Activated naive CD4-positive, alpha-beta T cell treated with anti-CD3 and anti-CD28 coated beads, Interleukin-2, amount 50 U/mL, for 16 hours (primary cell): ENCODE results near the gene SMYD3.

Experiments
- DNase-seq: peaks from one replicate; pipeline ENCODE4 v3.0.0-alpha.2; 2020

The SMYD3 gene

DNA sequence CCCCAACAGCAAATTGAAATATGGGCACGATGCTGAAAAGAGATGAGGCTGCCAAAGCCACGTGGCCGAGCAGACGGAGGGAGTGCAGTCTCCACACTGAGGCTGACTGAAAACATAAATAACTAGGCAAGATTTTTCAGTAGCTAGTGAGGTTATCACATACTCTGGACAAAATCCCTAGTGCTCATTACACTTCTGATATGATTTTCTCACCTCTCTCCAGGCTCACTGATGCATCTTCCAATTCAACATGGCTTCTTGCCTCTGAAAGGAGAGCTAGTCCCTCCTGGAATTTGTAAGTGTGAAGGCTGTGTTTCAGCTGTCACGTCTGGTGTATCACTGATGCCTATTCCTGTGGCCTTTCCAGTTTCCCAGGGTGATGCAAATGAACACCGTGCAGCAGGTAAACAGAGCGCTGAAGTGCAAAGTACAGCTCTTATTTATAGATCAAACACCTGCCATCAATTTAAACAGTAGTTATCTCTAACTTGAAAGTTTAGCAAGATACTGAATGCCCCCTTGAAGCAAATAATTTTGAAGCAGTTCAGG lies 696.2 kb downstream of the SMYD3 start:
- DNase-seq = no peak

DNA sequence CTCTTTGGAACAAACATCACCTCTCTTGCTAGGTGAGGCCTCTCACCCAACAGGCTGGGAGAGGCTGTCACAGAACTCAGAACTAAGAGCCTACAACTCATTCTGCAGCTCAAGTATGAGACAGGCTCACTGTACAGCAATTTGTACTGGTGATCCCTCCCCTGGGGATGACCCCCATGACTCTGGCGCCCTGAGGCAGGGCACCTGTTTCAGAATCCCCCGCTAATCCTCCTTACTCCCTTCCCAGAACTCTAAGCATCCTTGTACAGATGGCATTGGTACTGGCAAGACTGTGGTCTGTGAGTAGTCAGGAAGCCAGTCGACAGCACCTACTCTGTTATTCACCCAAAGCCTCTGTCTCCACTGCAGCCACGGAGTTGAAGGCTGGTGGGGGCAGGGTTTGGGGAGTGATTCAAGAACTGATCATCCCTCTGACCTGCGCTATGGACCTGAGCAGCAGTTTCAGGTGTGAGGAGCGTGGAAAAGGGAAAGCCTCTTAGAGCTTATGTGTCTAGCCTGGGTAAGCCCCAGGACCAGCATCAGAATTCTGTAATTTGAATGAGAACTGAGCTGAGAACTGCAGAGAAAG lies 696.8 kb downstream of the SMYD3 start:
- DNase-seq = no peak

DNA sequence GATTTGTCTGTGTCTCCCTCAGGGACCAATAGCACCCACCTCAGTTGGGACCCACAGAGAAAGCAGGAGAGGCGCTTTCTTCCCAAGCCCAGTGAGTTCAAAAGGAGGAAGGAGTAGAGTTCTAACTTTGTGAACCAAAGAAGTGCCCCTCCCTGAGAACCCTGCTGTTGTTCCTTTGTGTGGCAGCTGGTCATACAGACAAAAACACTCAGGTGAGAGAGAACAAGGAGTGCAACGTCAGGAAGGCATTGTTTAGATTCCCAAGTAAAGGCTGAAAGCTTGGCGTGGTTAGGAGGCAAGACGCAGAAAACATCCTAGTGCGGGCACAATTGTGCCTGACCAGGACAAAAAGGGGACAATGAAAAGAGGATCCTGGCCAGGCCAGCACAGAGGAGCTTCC lies 697.7 kb downstream of the SMYD3 start:
- DNase-seq = no peak

DNA sequence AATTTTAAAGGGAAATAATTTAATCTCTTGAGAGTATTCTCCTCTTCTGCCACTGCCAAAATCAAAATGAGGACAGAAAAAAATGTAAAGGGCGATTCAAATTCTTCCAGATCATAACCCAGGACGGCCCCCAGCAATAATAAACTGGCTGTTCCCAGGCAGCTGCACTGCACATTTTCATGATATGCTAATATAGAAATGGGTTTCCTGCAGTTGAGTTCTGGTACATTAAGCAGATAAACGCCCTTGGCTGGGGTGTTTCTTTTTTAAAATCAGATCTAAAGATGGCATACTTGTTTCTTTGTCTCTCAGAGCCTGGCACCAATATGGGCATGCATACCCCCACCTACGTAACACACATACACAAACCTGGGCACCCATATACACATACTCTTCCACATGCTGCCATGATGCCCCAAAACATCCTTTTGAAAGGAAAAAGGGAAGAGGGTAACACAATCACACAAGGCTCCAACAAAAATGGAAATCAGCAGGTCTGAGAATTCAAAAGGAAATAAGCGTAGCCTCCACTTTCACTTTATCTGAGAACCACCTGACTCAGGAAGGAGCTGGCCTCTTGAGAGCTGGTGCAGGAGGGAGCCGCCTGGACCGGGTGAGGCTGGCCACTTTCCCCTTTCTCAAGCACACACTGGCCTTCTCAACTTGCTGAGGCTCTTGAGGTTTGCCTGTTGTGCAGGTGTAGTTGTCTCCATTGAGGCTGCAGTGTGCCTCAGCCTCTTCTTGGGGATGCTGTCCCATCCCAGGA lies 698.9 kb downstream of the SMYD3 start:
- no peak for DNase-seq

DNA sequence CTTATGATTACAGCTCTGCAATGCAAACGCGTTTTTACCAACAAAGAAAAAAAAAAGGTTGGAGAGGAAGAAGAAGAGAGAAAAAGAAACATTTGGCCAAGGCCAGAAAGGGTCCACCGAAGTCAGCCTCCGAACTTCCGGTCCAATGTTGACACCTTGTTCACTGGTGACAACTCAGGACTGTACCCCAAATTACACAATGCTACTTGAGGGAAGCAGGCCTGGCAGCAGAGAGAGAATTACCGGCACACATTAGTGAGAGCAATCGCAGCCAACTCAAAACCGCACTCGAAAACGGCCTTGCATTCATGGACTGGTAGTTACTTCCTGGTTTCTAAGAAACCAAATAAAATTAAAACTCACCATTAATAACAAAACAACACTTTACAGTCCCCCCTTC lies 699.8 kb downstream of the SMYD3 start:
- no peak for DNase-seq

DNA sequence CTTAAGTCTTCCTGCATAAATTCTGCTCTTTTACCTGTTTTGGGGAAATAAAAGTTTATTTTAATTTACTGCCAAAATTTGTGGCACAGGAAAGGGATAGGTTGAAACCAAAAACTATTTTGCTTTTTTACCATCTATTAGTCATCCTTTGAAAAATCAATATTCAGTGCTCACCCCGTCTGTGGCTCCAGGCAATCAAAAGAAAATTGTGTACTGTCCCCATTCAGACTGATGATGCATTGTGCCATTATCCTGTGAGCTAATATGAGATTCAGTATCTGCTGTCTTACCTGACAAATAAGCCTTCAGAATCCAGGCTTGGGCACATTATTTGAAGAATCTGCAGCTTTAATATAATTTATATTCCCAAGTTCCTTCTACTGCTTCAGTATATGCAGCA lies 701.5 kb downstream of the SMYD3 start:
- no peak for DNase-seq

DNA sequence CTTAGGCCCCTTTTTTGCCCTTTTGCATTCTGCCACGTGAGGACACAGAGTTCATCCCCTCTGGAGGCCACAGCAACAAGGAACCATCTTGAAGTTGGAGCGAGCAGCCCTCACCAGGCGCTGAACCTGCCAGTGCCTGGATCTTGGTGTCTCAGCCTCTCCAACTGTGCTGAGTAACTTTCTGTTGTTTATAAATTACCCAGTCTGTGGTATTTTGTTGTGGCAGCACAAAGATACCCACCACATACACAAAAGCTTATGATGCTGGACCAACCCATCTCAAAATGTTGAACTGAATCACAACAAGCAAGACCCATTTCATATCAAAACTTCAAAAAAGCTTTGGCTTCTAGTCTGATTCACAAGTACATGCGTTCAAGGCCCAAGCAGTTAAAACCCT lies 702.4 kb downstream of the SMYD3 start:
- no peak for DNase-seq

DNA sequence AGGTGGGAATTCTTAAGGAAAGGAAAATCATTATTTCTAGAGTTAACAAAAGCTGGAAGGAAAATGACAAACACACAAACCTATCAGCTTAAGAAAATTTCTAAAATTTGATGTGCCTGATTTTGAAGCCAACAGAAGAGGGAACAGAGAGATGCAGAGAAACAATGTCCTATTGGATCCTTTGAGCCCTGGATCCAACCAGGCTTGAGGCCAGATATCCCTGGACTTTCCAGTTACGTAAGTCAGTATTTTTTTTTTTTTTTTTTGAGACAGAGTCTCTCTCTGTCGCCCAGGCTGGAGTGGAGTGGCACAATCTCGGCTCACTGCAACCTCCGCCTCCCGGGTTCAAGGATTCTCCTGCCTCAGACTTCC lies 703.4 kb downstream of the SMYD3 start:
- DNase-seq = no peak

DNA sequence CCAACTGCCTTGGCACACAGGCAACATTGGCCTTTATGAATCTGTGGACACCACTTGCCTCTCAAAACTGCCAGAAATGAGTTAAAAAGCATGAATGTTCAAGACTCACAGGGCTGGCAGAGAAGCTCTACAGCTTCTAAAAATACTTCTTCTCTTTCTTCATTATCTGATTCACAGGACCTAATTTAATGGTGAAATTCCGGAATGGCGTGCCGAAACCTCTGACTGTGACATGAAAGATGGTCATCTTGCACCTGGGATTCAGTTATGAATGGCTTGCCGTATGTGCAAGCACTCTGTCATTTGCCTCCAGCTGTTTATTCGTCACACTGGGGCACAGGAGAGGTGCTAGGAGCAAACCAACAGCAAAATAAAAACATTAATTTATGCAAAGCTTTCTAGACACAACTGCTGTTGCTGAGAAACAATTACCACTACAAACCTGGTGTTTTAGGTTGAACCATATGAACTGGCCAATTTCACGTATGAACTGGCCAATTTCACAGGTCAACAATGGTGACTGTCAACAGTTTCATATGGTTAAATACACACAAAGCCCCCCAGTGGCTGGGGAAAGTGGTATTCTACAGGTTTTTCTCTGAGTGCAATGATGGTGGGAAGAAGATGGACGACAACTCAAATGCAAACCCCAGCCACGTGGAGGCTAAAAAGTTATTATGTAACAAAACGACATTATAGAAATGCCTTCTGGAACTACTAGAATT lies 704.0 kb downstream of the SMYD3 start:
- no peak for DNase-seq

DNA sequence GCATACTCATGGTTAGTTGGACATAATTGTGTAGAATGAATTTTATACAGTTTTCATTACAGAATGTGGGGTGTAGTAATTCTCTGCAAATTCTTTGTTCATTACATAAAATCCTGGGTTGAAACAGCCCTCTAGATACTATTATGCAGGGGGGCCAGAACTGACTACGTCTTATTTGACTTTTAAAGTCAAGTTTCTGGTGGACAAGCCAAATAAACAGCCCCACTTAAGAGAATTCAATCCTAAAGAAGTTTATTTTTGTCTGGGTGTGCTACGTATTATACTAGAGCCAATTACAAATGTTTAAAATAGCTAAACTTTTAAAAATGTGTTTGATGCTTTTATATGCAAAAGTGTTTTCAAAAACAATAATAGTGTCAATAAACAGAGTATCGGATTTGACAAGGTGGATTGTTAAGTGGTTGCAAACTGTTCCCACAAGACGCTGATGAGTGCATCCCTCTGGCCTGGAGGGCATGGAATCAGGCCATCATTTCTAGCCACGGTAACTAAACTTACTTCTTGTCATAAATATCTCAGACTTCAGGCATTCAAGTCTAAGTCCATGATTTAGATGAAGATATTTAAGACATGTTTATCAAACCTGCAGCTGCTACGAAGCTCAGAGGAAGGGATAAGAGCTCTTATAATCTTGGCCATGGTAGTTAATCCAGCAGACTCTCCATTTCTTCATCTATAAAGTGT lies 706.0 kb downstream of the SMYD3 start:
- no peak for DNase-seq

DNA sequence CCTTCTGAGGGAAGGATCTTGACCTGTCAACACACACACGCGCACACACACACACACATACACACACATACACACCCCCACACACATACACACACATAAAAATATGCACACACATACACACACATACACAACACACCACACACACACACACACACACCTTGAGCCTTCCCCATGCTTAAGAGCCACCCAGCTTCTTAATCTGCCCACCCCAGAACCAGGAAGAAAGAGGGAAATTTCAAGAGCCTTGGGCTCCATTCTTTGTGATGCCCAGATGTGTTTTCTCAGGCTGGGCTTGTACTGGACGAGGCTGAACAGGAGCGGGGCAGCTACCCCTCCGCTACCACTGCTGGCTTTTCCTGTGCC lies 708.7 kb downstream of the SMYD3 start:
- no peak for DNase-seq

DNA sequence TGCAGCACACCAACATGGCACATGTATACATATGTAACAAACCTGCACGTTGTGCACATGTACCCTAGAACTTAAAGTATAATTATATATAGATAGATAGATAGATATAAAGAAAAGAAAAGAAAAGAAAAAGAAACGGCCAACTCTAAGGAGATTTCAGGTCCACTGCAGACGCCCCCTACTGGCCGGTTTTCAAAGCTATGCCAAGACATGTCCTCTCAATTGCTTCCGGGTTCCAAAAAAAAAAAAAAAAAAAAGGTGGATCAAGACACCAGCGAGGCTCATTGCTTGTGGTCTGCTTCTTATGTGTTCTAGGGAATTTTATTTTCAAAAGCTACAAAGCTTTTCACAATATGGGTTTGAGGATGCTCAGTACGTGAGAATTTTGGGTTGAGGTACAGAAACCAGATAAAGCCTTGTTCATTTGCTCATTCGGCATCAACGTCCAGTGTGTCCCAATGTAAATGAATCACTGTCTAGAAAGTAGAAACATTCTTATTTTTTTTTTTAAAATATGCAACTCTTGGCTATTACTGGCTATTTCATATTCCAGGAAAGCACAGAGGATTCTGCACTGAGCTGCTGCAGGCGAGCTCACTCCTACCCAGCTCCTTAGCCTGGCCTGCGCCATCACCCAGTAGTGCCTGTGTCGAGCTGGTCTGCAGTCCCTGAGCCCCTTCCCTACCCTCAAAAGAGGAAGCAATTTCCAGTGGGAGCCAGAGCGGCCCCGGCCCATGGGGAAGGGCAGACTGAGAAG lies 709.3 kb downstream of the SMYD3 start:
- no peak for DNase-seq

DNA sequence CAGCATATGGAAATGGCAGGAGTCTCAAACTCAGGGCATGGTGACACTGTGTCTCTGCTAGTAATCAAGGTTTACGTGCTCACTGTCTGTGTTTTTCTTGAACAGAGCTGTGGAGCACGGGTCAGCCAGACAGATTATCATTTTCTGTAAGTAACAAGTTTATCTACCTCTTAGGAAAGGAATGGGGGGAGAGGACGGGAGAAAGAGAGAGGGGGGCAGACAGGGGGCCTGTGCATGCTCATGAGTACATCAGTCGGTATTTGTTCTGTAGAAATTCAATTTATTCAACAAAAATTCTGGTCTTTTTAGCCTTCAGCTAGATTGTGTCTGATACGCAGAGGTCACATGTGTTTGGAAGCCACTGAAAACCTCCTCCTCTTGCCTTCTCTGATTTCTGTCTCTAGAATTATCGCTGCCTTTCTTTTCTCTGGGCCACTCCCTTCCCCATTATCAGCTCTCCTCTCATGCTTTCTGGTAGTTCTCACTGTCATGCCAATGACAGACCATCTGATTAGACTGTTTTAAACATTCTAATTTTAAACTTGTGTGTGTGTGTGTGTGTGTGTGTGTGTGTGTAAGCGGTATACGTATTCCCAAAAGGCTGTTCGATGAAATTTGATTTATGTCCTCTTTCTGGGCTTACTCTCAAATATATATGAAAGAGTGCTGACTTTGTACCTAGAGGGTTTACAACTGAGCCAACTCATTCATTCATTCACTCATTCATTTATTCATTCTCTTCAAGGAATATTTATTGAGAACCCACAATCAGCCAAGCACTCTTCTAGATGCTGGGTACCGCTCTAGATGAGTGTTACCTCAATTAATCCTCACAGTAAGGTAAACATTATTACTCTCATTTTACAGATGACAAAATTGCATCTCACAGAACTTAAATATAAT lies 715.4 kb downstream of the SMYD3 start:
- no peak for DNase-seq

DNA sequence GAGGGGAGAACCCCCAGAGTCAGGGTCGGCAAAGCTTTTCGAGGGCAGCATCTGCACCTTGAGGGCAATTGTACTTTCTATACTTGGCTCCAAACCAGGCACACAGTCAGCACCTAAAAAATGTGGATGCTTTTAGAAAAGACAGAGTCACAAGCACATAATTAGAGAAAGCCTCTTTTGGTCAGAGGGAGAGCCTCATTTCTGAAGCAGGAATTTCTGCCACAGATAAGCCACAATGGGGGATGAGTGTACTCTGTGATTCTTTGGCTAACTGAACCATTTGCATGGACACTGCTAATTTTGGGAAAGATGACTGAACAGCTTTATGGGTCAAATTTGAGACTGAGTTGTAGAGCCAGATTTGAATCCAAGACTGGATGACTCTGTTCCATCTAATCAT lies 716.6 kb downstream of the SMYD3 start:
- no peak for DNase-seq

DNA sequence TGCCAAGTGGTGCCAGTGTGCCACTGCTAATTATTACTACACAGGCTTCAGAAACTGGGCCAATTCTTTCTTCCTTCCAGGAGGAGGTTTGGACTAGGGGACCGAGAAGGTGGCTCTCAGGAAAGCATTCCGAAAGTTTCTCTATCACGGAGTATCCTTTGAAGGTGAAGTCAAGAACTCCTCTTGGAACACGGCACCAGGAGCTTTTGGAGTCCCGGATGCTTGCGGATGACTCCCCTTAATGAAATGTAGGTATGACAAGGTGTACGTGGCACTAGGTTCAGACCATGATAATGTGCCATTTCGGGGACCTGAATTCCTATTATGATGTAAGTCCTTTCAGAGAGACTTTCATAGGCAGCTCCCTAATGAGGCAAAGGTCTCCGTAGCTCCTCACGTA lies 718.2 kb downstream of the SMYD3 start:
- no peak for DNase-seq

DNA sequence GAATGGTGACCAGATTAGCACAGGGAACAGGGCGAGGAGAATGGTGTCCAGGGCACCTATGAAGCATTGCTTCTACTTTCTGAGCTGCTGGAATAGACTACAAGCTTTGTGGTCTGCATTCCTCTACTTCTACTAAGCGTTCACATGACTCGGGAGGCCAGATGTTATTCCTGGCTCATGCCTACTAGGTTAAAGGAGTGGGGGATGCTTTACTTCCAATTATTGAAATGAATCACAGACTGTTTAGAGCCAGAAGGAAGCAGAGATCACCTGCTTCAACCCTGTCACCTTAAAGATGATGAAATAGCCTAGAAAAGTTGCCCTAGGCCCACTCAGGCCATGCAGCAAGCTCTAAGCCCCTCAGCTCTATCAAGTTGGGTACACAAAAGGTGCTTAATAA lies 718.8 kb downstream of the SMYD3 start:
- DNase-seq = no peak

DNA sequence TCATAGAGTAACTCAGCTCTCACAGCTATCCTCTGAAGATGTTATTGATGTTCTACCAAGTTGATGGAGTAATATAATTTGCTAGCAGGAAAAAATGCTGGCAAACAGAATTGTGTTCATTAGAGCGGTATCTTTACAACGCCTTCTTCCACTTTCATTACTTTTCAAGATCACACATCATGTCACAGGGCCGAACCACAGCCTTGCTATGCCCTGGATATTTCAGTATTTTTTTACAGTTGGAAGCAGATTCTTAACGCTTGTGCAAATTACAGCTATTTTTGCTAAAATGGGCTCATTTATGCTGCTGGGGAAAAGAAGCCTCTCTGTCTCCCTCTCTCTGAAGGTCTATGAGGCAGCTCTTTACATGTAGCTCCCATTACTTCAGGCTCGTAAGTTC lies 720.1 kb downstream of the SMYD3 start:
- no peak for DNase-seq

DNA sequence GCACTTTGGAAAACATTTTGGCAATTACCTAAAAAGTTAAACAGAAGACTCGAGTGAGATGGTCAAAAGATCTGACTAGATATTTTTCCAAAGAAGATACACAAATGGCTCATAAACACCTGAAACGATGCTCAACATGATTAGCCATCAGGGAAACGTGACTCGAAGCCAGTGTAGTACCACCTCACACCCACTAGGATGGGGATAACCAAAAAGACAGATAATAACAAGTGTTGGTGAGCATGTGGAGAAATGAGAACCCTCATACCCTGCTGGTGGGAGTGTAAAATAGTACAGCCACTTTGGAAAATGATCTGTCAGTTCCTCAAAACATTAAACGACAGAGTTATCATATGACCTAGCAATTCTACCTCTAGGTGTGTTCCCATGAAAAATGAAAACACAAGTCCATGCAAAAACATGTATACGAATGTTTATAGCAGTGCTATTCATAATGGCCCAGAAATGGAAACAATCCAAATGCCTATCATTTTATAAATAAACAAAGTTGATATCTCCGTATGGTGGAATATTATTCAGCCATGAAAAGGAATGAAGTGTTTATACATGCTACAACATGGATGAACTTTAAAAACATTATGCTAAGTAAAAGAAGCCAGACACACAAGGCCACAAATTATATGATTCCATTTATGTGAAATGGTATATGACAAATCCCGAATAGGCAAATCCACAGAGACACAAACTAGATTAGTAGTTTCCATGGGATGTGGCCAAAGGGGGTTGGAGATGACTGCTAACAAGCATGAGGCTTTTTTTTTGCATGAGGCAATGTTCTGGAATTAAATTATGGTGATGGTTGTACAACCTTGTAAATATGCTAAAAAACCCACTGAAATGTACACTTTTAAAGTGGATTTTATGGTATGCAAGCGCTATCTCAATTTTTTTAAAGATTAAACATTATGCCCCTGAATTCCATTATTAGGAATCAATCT lies 727.0 kb downstream of the SMYD3 start:
- no peak for DNase-seq

DNA sequence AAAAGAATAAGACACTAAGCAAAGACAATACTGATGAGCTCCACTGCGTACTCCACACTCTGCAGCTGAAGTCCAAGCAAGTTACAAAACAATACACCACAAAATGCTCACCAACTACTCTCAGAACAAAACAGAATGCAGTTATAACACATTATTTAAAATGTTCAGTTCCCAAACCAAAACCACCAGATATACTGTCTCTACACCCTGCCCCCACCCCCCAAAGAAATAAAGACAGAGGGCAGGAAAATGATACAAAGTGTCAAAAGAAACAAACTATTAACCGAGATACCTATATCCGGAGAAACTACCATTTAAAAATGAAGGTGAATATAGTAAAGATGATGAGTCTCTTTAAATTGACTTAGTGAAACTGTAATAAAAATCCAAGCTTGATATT lies 729.3 kb downstream of the SMYD3 start:
- DNase-seq = no peak

DNA sequence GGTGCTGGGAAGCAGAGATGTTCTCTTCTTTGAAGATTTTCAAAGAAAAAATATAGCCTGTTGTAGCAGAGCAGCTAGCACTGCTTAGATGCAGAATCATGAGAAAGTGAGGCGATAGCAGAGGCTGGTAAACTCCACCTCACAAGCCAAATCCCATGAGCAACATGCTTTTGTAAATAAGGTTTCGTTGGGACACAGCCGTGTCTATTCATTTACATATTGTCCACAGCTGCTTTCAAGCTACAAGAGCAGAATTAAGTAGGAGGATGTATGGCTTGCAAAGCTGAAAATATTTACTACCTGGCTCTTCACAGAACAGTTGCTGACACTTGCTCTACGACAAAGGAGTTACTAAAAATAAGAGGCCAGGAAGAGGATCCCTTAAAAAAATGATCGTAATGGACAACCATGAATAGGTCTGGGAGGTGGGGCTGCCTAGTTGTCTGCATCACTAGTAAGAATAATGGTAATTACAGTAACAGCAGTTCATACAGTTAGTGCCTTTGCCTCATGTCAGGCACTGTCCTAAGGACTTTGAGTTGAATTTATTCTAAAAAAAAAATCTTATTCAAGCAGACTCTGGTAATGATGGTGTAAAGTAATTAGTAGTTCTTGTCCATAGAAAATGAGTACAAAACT lies 730.3 kb downstream of the SMYD3 start:
- DNase-seq = no peak
